H1 (cell line): ENCODE measurements around the gene ZFAND6. TPM values are rescaled to one million over a fixed set of nuclear protein-coding genes. Genes with fewer than 3 reads are reported as not detected.

ENCODE experiments used
- CTCF ChIA-PET: fragments of 300-600 bp; sonication (Branson Sonifier 250); formaldehyde crosslinking; loops from one replicate; lab custom pipeline; 2021; ENCODE audit not compliant: partially characterized antibody; lab: Charles Lee
- POLR2A ChIA-PET: fragments of 300-600 bp; sonication (Branson Sonifier 250); formaldehyde crosslinking; loops from one replicate; lab custom pipeline; 2021; ENCODE audit warnings: inconsistent platforms; ENCODE audit not compliant: partially characterized antibody; lab: Charles Lee
- DNase-seq, 2 experiments: peaks; one replicate each; pipeline versions ENCODE4 v3.0.0 to v3.0.0-alpha.2; 2010 to 2022; ENCODE audit warnings: low spot score in 2 of 2, low read depth in 1 of 2, mixed read lengths in 1 of 2
- FAIRE-seq: peaks from 2 replicates; lab custom pipeline; 2011; peaks lifted over from hg19 to GRCh38; lab: Jason Lieb, UNC
- H2AFZ ChIP-seq: 2 replicates; pipeline ENCODE4 v1.8.1; 2012; ENCODE audit warnings: low read length, inconsistent platforms
- H2AK5ac ChIP-seq: 2 replicates; pipeline ENCODE4 v1.6.1; 2013; ENCODE audit warnings: low read depth, low read length
- H2BK120ac ChIP-seq: replicated peaks from 2 replicates; pipeline ENCODE3; 2013; ENCODE audit warnings: low read depth, low read length, inconsistent platforms
- H2BK12ac ChIP-seq: 2 replicates; pipeline ENCODE4 v1.6.1; 2013; ENCODE audit warnings: low read depth, low read length
- H2BK15ac ChIP-seq: 2 replicates; pipeline ENCODE4 v1.6.1; 2013; ENCODE audit warnings: low read length
- H2BK20ac ChIP-seq: 2 replicates; pipeline ENCODE4 v1.6.1; 2013; ENCODE audit warnings: low read length
- H2BK5ac ChIP-seq: 2 replicates; pipeline ENCODE4 v1.6.1; 2013; ENCODE audit warnings: low read depth, low read length
- H3K14ac ChIP-seq: 2 replicates; pipeline ENCODE4 v1.6.1; 2013; ENCODE audit warnings: inconsistent platforms; ENCODE audit not compliant: insufficient read length
- H3K18ac ChIP-seq: 2 replicates; pipeline ENCODE4 v1.6.1; 2013; ENCODE audit warnings: low read length; ENCODE audit errors: extremely low read depth
- H3K23ac ChIP-seq: 2 replicates; pipeline ENCODE4 v1.6.1; 2013; ENCODE audit warnings: inconsistent platforms; ENCODE audit not compliant: insufficient read length
- H3K23me2 ChIP-seq: 2 replicates; pipeline ENCODE4 v1.6.1; 2013; ENCODE audit warnings: low read depth, low read length
- H3K27ac ChIP-seq: 2 replicates; pipeline ENCODE4 v1.6.1; 2011; ENCODE audit warnings: low read depth, low read length, inconsistent platforms
- H3K27me3 ChIP-seq, 4 experiments: replicated peaks in 1 of 4; 1 replicate in 1 of 4; 2 replicates in 3 of 4; pipeline versions ENCODE4 v1.6.1 to v1.8.1; 2011 to 2013; ENCODE audit warnings: low read length in 3 of 4, mild to moderate bottlenecking in 3 of 4, inconsistent platforms in 2 of 4, mixed read lengths in 2 of 4, moderate library complexity in 1 of 4; ENCODE audit not compliant: control insufficient read depth in 3 of 4, insufficient read depth in 3 of 4; ENCODE audit errors: extremely low read depth in 1 of 4
- H3K36me3 ChIP-seq, 4 experiments: 2 replicates each; pipeline versions ENCODE4 v1.6.1 to v1.8.1; 2011 to 2013; ENCODE audit warnings: mild to moderate bottlenecking in 4 of 4, low read length in 3 of 4, moderate library complexity in 2 of 4, control low read depth in 1 of 4, inconsistent platforms in 1 of 4; ENCODE audit not compliant: insufficient read depth in 4 of 4, control insufficient read depth in 2 of 4
- H3K4ac ChIP-seq: replicated peaks from 2 replicates; pipeline ENCODE3; 2013; ENCODE audit warnings: low read length, low read depth, mixed read lengths, inconsistent platforms; ENCODE audit not compliant: insufficient read length
- H3K4me1 ChIP-seq, 4 experiments: replicated peaks in 1 of 4; 1 replicate in 1 of 4; 2 replicates in 3 of 4; pipeline versions ENCODE4 v1.6.1 to v1.8.1; 2011 to 2013; ENCODE audit warnings: low read length in 3 of 4, inconsistent platforms in 2 of 4, mixed read lengths in 1 of 4; ENCODE audit not compliant: insufficient read depth in 4 of 4, control insufficient read depth in 3 of 4
- H3K4me2 ChIP-seq, 2 experiments: 2 replicates each; pipeline versions ENCODE4 v1.6.1 to v1.8.1; 2011 to 2013; ENCODE audit warnings: low read depth in 2 of 2, low read length in 2 of 2, control low read depth in 1 of 2, inconsistent platforms in 1 of 2, mild to moderate bottlenecking in 1 of 2; ENCODE audit not compliant: insufficient read depth in 1 of 2
- H3K4me3 ChIP-seq, 4 experiments: fragments of 200-600, 300-600 bp in 1 of 4; sonication (generic), shearing (Covaris generic), sonication (Bioruptor Twin) in 1 of 4; 2 replicates each; pipeline versions ENCODE4 v1.5.1 to v1.8.1; 2011 to 2016; ENCODE audit warnings: low read length in 4 of 4, low read depth in 3 of 4, control low read depth in 2 of 4, inconsistent platforms in 2 of 4, mild to moderate bottlenecking in 2 of 4, mixed read lengths in 1 of 4, moderate library complexity in 1 of 4; ENCODE audit not compliant: insufficient read depth in 2 of 4; ENCODE audit errors: extremely low read depth in 1 of 4
- H3K56ac ChIP-seq: replicated peaks from 2 replicates; pipeline ENCODE3; 2013; ENCODE audit warnings: low read depth, mild to moderate bottlenecking, mixed read lengths, low read length, inconsistent platforms; ENCODE audit not compliant: insufficient read length
- H3K79me1 ChIP-seq: 2 replicates; pipeline ENCODE4 v1.6.1; 2013; ENCODE audit warnings: low read depth, low read length, control low read depth
- H3K79me2 ChIP-seq, 2 experiments: 2 replicates each; pipeline versions ENCODE4 v1.6.1 to v1.8.1; 2012 to 2013; ENCODE audit warnings: low read length in 2 of 2, mild to moderate bottlenecking in 2 of 2, inconsistent platforms in 1 of 2; ENCODE audit not compliant: insufficient read depth in 2 of 2, control insufficient read depth in 1 of 2
- H3K9ac ChIP-seq, 4 experiments: replicated peaks in 1 of 4; 1 replicate in 1 of 4; 2 replicates in 3 of 4; pipeline versions ENCODE4 v1.6.1 to v1.8.1; 2011 to 2013; ENCODE audit warnings: low read depth in 3 of 4, low read length in 3 of 4, control low read depth in 2 of 4, mild to moderate bottlenecking in 2 of 4, moderate library complexity in 2 of 4, inconsistent platforms in 1 of 4; ENCODE audit errors: extremely low read depth in 1 of 4
- H3K9me3 ChIP-seq, 2 experiments: 2 replicates each; pipeline versions ENCODE4 v1.6.1 to v1.8.1; 2012 to 2013; ENCODE audit warnings: mild to moderate bottlenecking in 2 of 2, moderate library complexity in 2 of 2, control low read depth in 1 of 2, inconsistent platforms in 1 of 2, low read depth in 1 of 2, low read length in 1 of 2, mixed read lengths in 1 of 2; ENCODE audit not compliant: insufficient read depth in 2 of 2
- H4K20me1 ChIP-seq, 2 experiments: replicated peaks in 1 of 2; 2 replicates each; pipeline versions ENCODE3 to v1.8.1; 2011 to 2013; ENCODE audit warnings: inconsistent platforms in 2 of 2, low read length in 2 of 2, mild to moderate bottlenecking in 1 of 2; ENCODE audit not compliant: insufficient read depth in 2 of 2, control insufficient read depth in 1 of 2
- H4K5ac ChIP-seq: 2 replicates; pipeline ENCODE4 v1.6.1; 2013; ENCODE audit warnings: low read length, low read depth, mixed read lengths, inconsistent platforms; ENCODE audit not compliant: insufficient read length
- H4K8ac ChIP-seq: 2 replicates; pipeline ENCODE4 v1.8.0; 2013; ENCODE audit warnings: mild to moderate bottlenecking, moderate library complexity, low read length, inconsistent platforms; ENCODE audit not compliant: insufficient read depth; ENCODE audit errors: extremely low read depth
- H4K91ac ChIP-seq: replicated peaks from 2 replicates; pipeline ENCODE3; 2013; ENCODE audit warnings: low read length, mixed read lengths, inconsistent platforms; ENCODE audit not compliant: insufficient read length
- CEBPB ChIP-seq: IDR thresholded peaks from 2 replicates; pipeline ENCODE4 v1.6.1; 2012; ENCODE audit warnings: low read depth, low read length
- KDM4A ChIP-seq: IDR thresholded peaks from one replicate; pipeline ENCODE4 v1.7.1; 2012; ENCODE audit warnings: low read depth, mild to moderate bottlenecking, moderate library complexity, low read length, inconsistent platforms; ENCODE audit not compliant: severe bottlenecking
- WGBS, 2 experiments: shearing (Covaris generic) in 1 of 2; methylation state at CpG; one replicate each; pipeline versions ENCODE4 v1.1.6 to v1.1.7; 2013 to 2015; ENCODE audit warnings: low lambda C conversion rate in 2 of 2, mixed read lengths in 2 of 2, inconsistent platforms in 1 of 2, low coverage in 1 of 2, missing lambda C conversion rate in 1 of 2; ENCODE audit not compliant: insufficient replicate concordance in 2 of 2, insufficient coverage in 1 of 2, insufficient read length in 1 of 2; ENCODE audit errors: extremely low coverage in 1 of 2, missing lambda C conversion rate in 1 of 2; 5-methylcytosine and 5-hydroxymethylcytosine counted together
- polyA plus RNA-seq, 7 experiments: library from polyadenylated mRNA; depleted of rRNA in 3 of 7; stranded (reverse) in 5 of 7; unstranded in 2 of 7; fragments of >200 nt in 5 of 7; fragments of 200-250 nt in 2 of 7; gene quantifications; 1 replicate in 5 of 7; 2 replicates in 1 of 7; 4 replicates in 1 of 7; pipeline versions ENCODE4 v1.2.1 to v1.2.3, GENCODE V29; 2011 to 2013; ENCODE audit warnings: missing spikeins in 2 of 7, mixed read lengths in 2 of 7
- total RNA-seq: library from RNA; stranded (reverse); fragmentation: NEBNext Ultra II Directional; extraction: Animal tissue kit (Norgen Biotek cat#: 25700); gene quantifications from 2 replicates; pipeline ENCODE4 v1.2.1, GENCODE V29; 2021

ZFAND6 gene
- total and polyA plus RNA-seq, 2 of the 8 experiments (the other 6 are each of a cell fraction or from before 2014, with no cell fraction given): 136 to 237 TPM

GRCh38 chr15:80175436-80175835 is 116.0 kb downstream of the ZFAND6 start:
- no peaks in the 10 kb centered on the region for H3K23me2 ChIP-seq
- H3K4me1 ChIP-seq: no peaks in the 10 kb centered on the region
- H3K4me2 ChIP-seq: no peak overlapping the region
- H3K27me3 ChIP-seq: no peaks in the 10 kb centered on the region
- H4K5ac ChIP-seq: no peak overlapping the region
- H2BK15ac ChIP-seq: no peak overlapping the region
- no peak overlapping the region for H3K56ac ChIP-seq
- H4K91ac ChIP-seq: no peak overlapping the region
- ChIA-PET CTCF (interaction anchor here (1.8 to 1.9 kb wide), 2 partner anchors 8 to 15 kb away, joined by 4 to 7 read pairs; no protein-coding TSS in a partner anchor), POLR2A (no interaction called here)
- FAIRE-seq (no peak), DNase-seq (no peak)
- H3K18ac ChIP-seq: no peak overlapping the region
- TF ChIP-seq CEBPB (no peak), KDM4A (no peak)
- no peak overlapping the region for H3K14ac ChIP-seq
- no peak overlapping the region for H3K4ac ChIP-seq
- H2AK5ac ChIP-seq: no peak overlapping the region
- H3K23ac ChIP-seq: no peak overlapping the region
- no peak overlapping the region for H2BK5ac ChIP-seq
- H2BK120ac ChIP-seq: no peak overlapping the region
- H3K9ac ChIP-seq: no peak overlapping the region
- no peak overlapping the region for H3K27ac ChIP-seq
- no peak overlapping the region for H3K4me3 ChIP-seq
- no peak overlapping the region for H2BK12ac ChIP-seq
- 90% methylated on average over 9 of the region's 9 CpGs; no CpG with 5 or more reads in 1 of the 2 experiments for WGBS, 2 experiments
- no peaks in the 10 kb centered on the region for H3K79me1 ChIP-seq
- no peaks in the 10 kb centered on the region for H4K20me1 ChIP-seq
- no peaks in the 10 kb centered on the region for H3K79me2 ChIP-seq
- H3K36me3 ChIP-seq: 0 out of 8 replicates have a peak, but pooled peaks cover 0 to 5% (median 0%) of the 10 kb centered on the region in 4 experiments
- no peaks in the 10 kb centered on the region for H3K9me3 ChIP-seq
- H4K8ac ChIP-seq: no peak overlapping the region
- no peak overlapping the region for H2BK20ac ChIP-seq
- H2AFZ ChIP-seq: no peak overlapping the region
